ENCODE measurements around the gene OLIG3.

OLIG3 gene

DNA sequence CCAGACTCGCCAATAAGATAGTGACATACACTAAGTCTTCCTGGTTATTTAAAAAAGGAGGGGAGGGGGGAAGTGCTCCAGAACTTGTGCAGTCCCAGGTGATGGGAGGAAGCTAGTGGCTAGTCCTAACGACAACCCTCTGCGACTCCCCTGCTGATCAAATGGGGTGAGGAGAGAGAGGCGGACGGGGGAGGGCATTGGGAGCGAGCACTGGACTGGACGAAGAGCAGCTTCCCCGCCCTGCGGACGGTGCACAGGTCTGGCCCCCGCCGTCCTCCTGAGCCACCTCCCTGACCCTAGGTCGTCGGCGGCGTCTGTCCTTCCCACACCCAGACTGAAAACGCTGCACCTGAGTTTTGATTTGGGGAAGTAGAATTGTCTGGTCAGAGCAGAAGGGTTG is 2.2 kb upstream of the OLIG3 start:
- DNase-seq (ENCODE audit: low read depth), result no peak

- no peak for DNase-seq (ENCODE audit: low read depth)
Measured at GRCh38 chr6:137495703-137496336, 1.6 kb upstream of the OLIG3 start.

DNA sequence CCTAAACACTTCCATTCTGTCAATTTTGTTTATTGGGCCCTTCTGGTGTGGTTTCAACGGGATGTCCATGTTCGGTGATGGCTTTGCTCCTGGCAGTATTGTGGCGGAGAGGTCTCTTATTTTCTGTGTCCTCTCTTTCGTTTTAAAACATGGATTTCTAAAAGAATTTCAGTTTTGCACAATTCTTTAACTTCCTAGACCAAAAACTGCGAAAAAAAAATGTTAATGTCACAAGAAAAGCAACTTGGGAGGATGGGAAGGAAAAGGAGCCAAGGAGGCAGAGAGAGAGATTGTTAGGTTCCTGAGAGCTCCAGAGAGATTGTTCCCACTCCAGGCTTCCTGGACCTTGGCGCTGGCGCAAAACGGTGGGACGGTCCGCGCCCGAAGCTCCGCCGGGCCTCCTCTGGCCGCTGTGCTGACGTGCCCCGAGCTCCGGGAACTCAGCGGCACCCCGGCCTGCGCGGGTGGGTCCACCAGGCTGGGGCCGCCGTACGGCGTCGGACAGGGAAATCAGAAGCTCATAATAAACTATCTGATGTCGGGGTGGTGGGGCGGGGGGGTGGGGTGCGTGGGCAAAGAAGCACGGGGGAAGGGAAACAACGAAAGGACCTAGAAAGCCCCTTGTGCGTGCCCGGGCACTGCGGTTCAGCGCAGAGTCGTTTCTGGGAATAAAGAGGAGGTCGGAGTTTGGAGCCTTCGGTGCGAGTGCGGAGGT is 951 bp upstream of the OLIG3 start:
- no peak for DNase-seq (ENCODE audit: low read depth)

- no peak for DNase-seq (ENCODE audit: low read depth)
Measured at GRCh38 chr6:137493218-137494038, 766 bp downstream of the OLIG3 start.

- DNase-seq (ENCODE audit: low read depth), result no peak
Measured at GRCh38 chr6:137492289-137493217, 1.6 kb downstream of the OLIG3 start.

- no peak for DNase-seq (ENCODE audit: low read depth)
Measured at GRCh38 chr6:137491478-137491877, 2.7 kb downstream of the OLIG3 start.

DNA sequence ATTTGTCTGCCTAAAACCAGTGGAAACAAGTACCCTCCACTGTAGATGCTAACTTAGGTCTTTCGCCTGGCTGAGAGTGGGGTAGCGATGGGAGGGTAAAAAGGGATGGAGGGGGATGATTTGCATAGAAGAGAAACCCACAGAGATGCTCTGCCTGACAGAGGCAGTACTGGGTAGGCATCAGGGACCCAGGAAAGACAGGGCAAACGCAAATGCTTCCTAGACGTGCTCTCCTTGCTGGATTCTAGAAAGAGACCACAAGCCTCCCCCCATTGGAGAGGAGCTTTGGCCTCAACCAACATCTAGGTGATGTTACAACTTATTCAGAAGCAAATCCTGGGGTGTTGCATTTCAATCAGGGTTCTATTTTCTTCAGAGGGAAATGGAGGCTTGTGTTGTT is 3.2 kb downstream of the OLIG3 start:
- DNase-seq (ENCODE audit: low read depth), result no peak

DNA sequence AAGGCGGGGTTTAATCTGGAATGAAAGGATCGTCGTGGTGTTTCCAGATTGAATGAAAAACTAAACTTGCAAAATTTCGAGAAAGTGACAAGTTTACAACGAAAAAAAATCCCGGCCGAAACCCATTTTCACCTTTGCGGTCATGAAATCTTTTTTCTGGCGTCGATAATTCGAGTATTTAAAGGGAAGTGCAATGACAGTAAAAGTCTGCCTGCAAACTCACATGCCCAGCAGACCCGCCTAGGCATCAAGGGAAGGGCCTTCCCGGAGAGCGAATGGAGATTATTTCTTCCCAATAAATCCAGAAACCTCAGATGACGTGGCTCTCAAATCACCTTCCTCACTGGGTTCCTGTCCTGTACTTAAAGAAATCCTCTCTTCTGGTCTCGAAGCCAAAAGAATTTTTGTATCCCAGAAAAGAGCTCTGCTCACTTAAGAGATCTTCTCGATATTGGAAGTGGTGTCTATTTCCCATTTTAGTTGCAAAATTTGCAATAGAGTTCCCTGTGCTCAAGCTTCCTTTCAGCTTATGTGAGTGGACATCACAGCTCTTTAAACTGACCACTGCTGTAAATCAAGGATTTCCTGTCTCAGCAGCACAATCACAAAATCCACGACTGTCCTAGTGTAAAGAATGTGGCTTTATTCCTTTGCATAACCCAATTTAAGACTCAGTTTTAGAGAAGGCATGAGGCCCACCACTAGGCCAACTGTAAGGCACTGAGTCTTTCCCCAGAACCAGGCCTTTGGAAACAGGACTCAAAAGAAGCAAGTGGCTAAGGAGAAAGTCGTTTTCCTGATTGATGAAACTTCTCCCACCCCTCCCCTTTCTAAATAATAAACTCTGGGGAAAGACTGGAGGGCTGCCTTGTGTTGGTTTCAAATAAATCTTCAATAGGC is 3.9 kb downstream of the OLIG3 start:
- no peak for DNase-seq (ENCODE audit: low read depth)

GRCh38 chr6:137489046-137490005 is 4.9 kb downstream of the OLIG3 start:
- no peak for DNase-seq (ENCODE audit: low read depth)

- no peak for DNase-seq (ENCODE audit: low read depth)
Measured at GRCh38 chr6:137488150-137489045, 5.8 kb downstream of the OLIG3 start.

GRCh38 chr6:137487869-137488149 is 6.4 kb downstream of the OLIG3 start:
- no peak for DNase-seq (ENCODE audit: low read depth)

DNA sequence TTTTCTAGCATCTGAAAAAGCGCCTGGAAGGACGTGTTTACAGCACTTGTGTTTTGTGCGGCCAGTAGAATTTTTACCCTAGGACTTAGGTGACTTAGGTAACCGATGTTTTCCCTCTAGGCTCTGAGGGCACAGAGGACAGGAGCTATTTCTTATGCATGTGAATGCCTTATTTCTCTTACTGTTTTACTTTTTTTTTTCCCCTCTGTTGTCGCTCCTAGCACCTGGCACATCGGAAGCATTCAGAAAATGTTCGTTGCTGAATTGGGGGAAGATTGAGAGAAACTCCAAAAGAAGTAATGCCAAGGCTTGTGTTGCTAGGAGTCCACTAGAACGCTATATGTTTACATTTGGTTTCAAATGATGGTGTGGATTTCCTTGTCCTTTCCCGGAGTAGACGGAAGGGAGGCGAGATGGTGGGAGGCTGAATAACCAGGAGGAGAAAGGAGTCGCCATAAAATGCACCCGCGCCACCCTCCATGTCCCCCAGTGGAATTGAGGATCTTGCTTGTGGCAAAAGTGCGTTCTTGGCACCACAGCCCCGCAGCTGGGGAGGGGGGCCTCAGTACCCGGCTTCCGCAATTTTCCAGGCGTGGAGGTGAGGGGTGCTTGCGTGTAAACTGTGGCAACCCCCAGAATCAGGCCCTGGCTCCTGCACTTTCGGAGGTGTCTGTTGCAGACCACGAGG is 6.9 kb downstream of the OLIG3 start:
- no peak for DNase-seq (ENCODE audit: low read depth)

GRCh38 chr6:137486416-137486815 is 7.8 kb downstream of the OLIG3 start:
- no peak for DNase-seq (ENCODE audit: low read depth)

DNA sequence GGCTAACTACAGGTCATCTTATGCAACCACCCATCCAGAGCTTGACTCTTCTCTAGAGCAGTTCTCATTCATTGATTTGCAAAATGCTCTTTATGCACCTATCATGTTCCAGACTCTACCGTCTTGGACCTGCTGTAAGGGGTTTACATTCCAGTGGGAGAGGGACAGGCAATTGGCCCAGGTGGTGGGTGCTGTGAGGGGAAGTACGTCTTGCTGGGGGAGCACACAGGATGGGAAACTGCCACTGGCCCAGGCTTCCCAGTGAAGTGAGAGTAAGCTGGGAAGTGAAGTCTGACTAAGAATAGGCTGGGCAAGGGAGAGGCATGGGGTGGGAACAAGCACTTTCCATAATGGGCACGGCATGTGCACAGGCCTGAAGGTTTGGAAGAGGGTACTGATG is 13.8 kb downstream of the OLIG3 start:
- no peak for DNase-seq (ENCODE audit: low read depth)

- DNase-seq (ENCODE audit: low read depth), result no peak
Measured at GRCh38 chr6:137475103-137475502, 19.1 kb downstream of the OLIG3 start.

DNA sequence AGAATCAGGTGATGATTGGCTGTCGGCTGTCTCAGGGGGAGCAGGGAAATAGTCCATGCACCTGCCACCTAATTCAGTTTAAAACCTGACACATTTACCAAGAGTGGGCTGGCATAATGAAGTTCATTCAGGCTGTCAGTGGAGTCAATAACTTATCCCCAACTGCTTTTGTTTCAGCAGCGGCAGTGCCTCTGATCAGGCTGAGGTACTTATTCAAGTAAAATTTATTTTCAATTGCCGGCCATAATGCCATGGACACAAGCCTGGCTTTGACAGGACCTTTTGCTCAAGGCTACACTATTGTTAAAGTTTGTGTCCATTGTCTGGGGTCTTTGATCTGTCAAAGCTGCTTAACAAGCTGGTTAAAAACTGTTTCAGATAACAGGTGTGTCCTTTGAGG is 20.6 kb downstream of the OLIG3 start:
- DNase-seq (ENCODE audit: low read depth), result no peak

DNA sequence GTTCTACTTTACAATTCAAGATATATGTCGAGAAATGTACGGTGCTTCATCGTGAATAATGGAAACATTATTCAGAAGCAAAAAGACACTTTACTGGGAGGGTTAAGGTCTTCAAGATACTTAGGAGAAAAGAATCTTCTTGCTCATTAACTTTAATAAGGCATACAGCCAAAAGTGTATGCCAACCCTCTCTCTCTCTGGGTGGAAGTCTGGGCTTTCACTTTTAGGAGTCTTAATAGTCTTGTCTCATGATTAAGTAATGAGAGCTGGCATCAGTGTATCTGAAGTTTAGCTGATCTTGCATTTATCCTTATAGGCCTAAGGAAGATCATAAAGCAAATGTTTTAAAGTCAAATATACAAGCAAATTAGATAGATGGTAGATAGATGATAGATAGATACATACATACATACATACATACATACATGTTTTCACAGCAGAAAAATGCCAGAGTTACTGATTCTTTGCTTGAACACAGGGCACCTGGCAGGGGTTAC is 21.5 kb downstream of the OLIG3 start:
- DNase-seq (ENCODE audit: low read depth), result no peak

DNA sequence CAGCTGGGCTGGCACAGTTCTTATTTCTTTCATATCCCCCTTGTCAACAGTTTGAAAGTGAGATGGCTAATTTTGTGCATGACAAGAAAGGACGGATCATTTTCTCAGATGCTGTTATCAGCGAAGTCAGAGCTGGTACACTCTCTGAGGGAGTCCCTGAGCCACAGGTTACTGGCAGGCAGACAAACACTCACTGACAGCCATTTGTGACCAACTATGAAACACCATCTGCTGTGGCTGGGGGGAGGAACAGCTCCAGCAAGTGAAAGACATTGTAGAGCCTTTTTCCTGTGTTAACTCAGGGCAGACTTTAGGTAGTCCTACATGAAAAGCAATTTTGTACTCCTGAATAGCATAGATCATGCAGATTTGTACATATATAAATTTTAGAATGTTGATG is 22.2 kb downstream of the OLIG3 start:
- DNase-seq (ENCODE audit: low read depth), result no peak
